H1 (cell line): ENCODE measurements around the gene NRL. TPM values are rescaled to one million over a fixed set of nuclear protein-coding genes. Genes with fewer than 3 reads are reported as not detected.

Experiments used
- BACH1 ChIP-seq: IDR thresholded peaks from 2 replicates; pipeline ENCODE4 v1.6.1; 2012; ENCODE audit warnings: low read length, improper control_type of control experiment
- BRCA1 ChIP-seq: IDR thresholded peaks from 2 replicates; pipeline ENCODE4 v1.6.1; 2012; ENCODE audit warnings: low read depth, low read length, improper control_type of control experiment
- CBX8 ChIP-seq: fragments of 300-800, 300-1000 bp; sonication (generic); IDR thresholded peaks from 2 replicates; pipeline ENCODE4 v1.7.1; 2016; ENCODE audit warnings: low read depth, low read length, borderline replicate concordance
- CEBPB ChIP-seq: IDR thresholded peaks from 2 replicates; pipeline ENCODE4 v1.6.1; 2012; ENCODE audit warnings: low read depth, low read length
- CREB1 ChIP-seq: IDR thresholded peaks from 2 replicates; pipeline ENCODE4 v1.6.1; 2012; ENCODE audit warnings: inconsistent platforms
- EP300 ChIP-seq, 2 experiments: IDR thresholded peaks; 1 replicate in 1 of 2; 2 replicates in 1 of 2; pipeline ENCODE4 v1.6.1; 2011 to 2012; ENCODE audit warnings: low read depth in 2 of 2, low read length in 2 of 2, mild to moderate bottlenecking in 2 of 2, borderline replicate concordance in 1 of 2, inconsistent platforms in 1 of 2, moderate library complexity in 1 of 2
- FOSL1 ChIP-seq: IDR thresholded peaks from 2 replicates; pipeline ENCODE4 v1.6.1; 2011; ENCODE audit warnings: mild to moderate bottlenecking, low read depth, low read length, moderate library complexity; ENCODE audit not compliant: insufficient read depth
- HDAC2 ChIP-seq, 2 experiments: fragments of 300-600 bp in 1 of 2; sonication (generic) in 1 of 2; IDR thresholded peaks; 2 replicates each; pipeline ENCODE4 v1.6.1; 2011 to 2012; ENCODE audit warnings: low read depth in 2 of 2, low read length in 2 of 2, mild to moderate bottlenecking in 2 of 2, moderate library complexity in 2 of 2, borderline replicate concordance in 1 of 2, inconsistent platforms in 1 of 2
- JUND ChIP-seq: IDR thresholded peaks from 2 replicates; pipeline ENCODE4 v1.6.1; 2011; ENCODE audit warnings: mild to moderate bottlenecking, improper control_type of control experiment, low read length
- KDM4A ChIP-seq: IDR thresholded peaks from one replicate; pipeline ENCODE4 v1.7.1; 2012; ENCODE audit warnings: low read depth, mild to moderate bottlenecking, moderate library complexity, low read length, inconsistent platforms; ENCODE audit not compliant: severe bottlenecking
- KDM5A ChIP-seq: fragments of 200-600 bp; IDR thresholded peaks from 2 replicates; pipeline ENCODE4 v1.7.1; 2012; ENCODE audit warnings: mild to moderate bottlenecking, low read length, inconsistent platforms, mixed read lengths
- MAFK ChIP-seq: IDR thresholded peaks from 2 replicates; pipeline ENCODE4 v1.6.1; 2012; ENCODE audit warnings: low read depth, mild to moderate bottlenecking, improper control_type of control experiment, low read length
- POLR2A ChIP-seq, 2 experiments: IDR thresholded peaks; 1 replicate in 1 of 2; 2 replicates in 1 of 2; pipeline ENCODE4 v1.6.1; 2011; ENCODE audit warnings: low read depth in 2 of 2, low read length in 2 of 2, mild to moderate bottlenecking in 2 of 2; ENCODE audit errors: control extremely low read depth in 1 of 2
- POLR2AphosphoS5 ChIP-seq: IDR thresholded peaks from 2 replicates; pipeline ENCODE4 v1.6.1; 2011; ENCODE audit warnings: low read depth, low read length
- RBBP5 ChIP-seq: IDR thresholded peaks from 2 replicates; pipeline ENCODE4 v1.7.1; 2012; ENCODE audit warnings: low read depth, mild to moderate bottlenecking, inconsistent platforms, low read length, moderate library complexity, borderline replicate concordance
- SAP30 ChIP-seq: fragments of 300-600 bp; sonication (generic); IDR thresholded peaks from 2 replicates; pipeline ENCODE4 v1.7.1; 2012; ENCODE audit warnings: low read length, moderate library complexity, mild to moderate bottlenecking, inconsistent platforms; ENCODE audit not compliant: insufficient read depth, insufficient replicate concordance
- SIRT6 ChIP-seq: IDR thresholded peaks from one replicate; pipeline ENCODE4 v1.7.1; 2012; ENCODE audit warnings: low read length, inconsistent platforms
- SP4 ChIP-seq: IDR thresholded peaks from 2 replicates; pipeline ENCODE4 v1.6.1; 2012; ENCODE audit warnings: low read length, inconsistent platforms
- SUZ12 ChIP-seq: fragments of 200-600 bp; sonication (generic); IDR thresholded peaks from 2 replicates; pipeline ENCODE4 v1.6.1; 2012; ENCODE audit warnings: mild to moderate bottlenecking, inconsistent platforms, low read length, moderate library complexity, mixed read lengths
- YY1 ChIP-seq: IDR thresholded peaks from 2 replicates; pipeline ENCODE4 v1.6.1; 2011; ENCODE audit warnings: low read depth, mild to moderate bottlenecking, low read length
- ZNF274 ChIP-seq: IDR thresholded peaks from 2 replicates; pipeline ENCODE4 v1.7.0; 2012; ENCODE audit warnings: low read length, borderline replicate concordance; ENCODE audit errors: extremely low read depth
- polyA plus RNA-seq, 7 experiments: library from polyadenylated mRNA; depleted of rRNA in 3 of 7; stranded (reverse) in 5 of 7; unstranded in 2 of 7; fragments of >200 nt in 5 of 7; fragments of 200-250 nt in 2 of 7; gene quantifications; 1 replicate in 5 of 7; 2 replicates in 1 of 7; 4 replicates in 1 of 7; pipeline versions ENCODE4 v1.2.1 to v1.2.3, GENCODE V29; 2011 to 2013; ENCODE audit warnings: missing spikeins in 2 of 7, mixed read lengths in 2 of 7
- total RNA-seq: library from RNA; stranded (reverse); fragmentation: NEBNext Ultra II Directional; extraction: Animal tissue kit (Norgen Biotek cat#: 25700); gene quantifications from 2 replicates; pipeline ENCODE4 v1.2.1, GENCODE V29; 2021
- TF ChIP-seq, protein P1 (sequence below), 3 experiments: IDR thresholded peaks; 1 replicate in 2 of 3; 2 replicates in 1 of 3; pipeline versions ENCODE4 v1.5.1 to v1.6.1; 2011; ENCODE audit warnings: low read length in 3 of 3, mild to moderate bottlenecking in 3 of 3, inconsistent platforms in 2 of 3, low read depth in 1 of 3, moderate library complexity in 1 of 3; ENCODE audit not compliant: insufficient read depth in 1 of 3; ENCODE audit errors: control extremely low read depth in 1 of 3

NRL gene
- total and polyA plus RNA-seq, 2 of the 8 experiments (the other 6 are each of a cell fraction or from before 2014, with no cell fraction given): 1.1 to 2.2 TPM

DNA sequence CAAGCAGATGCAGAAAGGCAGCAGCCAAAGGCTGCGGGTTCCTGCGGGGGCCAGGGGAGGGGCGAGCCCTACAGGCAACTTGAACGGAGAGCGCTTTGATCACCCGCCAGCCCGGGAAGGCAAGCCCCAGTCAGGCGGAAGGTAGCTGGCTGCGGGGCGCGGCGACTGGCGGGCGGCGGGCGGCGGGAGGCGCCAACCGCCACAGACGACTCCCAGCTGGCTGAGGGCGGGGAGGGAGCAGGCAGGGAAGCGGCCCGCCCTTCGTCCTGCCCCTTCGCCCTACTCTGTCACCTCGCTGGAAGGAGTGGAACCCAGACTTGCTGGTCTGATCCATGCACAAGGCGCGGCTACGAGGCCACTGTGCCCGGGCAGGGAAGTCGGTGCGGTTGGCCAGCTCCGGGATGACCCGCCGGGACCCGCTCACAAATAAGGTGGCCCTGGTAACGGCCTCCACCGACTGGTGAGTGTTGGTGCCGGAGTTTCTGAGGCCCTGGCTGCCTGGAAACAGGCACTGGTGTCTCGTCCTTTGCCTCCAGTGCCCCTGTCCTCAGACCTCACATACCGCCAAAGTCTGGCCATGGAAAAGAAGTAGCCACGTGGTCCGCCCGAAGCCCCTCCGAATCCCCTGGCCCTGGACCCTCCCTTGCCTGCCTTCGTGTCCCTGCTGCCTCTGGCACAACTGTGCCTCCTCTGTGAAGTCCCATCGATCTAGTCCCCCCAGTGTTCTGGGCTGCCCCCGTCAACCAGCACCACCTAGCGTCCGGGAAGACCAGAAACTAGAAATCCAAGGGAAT lies 78.4 kb downstream of the NRL start (continued):
- TF ChIP-seq CREB1 (no peak), SIRT6 (no peak), JUND (no peak), HDAC2 (IDR thresholded peaks at IDR 0.05; ENCODE audit: borderline replicate concordance in 1 of 2, low read depth in 2 of 2, low read length in 2 of 2) (no peak), KDM5A (no peak), BRCA1 (no peak), YY1 (0 out of 2 replicates have a peak, but pooled peaks have one; percentile 20), EP300 (IDR thresholded peaks at IDR 0.05; ENCODE audit: borderline replicate concordance in 1 of 2, low read depth in 2 of 2, low read length in 2 of 2) (no peak), BACH1 (no peak), CEBPB (no peak), KDM4A (peak; percentile 82), SAP30 (no peak), MAFK (no peak), RBBP5 (0 out of 2 replicates have a peak, but pooled peaks have one; percentile 39), ZNF274 (no peak), SUZ12 (no peak), CBX8 (no peak), FOSL1 (no peak), POLR2AphosphoS5 (peak; percentile 43; the same call in 1 of the 2 replicates), SP4 (no peak), POLR2A (IDR thresholded peaks at IDR 0.05; ENCODE audit: control extremely low read depth in 1 of 2, low read depth in 2 of 2, low read length in 2 of 2) (no peak)
- TF ChIP-seq, protein P1, sequence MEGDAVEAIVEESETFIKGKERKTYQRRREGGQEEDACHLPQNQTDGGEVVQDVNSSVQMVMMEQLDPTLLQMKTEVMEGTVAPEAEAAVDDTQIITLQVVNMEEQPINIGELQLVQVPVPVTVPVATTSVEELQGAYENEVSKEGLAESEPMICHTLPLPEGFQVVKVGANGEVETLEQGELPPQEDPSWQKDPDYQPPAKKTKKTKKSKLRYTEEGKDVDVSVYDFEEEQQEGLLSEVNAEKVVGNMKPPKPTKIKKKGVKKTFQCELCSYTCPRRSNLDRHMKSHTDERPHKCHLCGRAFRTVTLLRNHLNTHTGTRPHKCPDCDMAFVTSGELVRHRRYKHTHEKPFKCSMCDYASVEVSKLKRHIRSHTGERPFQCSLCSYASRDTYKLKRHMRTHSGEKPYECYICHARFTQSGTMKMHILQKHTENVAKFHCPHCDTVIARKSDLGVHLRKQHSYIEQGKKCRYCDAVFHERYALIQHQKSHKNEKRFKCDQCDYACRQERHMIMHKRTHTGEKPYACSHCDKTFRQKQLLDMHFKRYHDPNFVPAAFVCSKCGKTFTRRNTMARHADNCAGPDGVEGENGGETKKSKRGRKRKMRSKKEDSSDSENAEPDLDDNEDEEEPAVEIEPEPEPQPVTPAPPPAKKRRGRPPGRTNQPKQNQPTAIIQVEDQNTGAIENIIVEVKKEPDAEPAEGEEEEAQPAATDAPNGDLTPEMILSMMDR (IDR thresholded peaks at IDR 0.05; ENCODE audit: control extremely low read depth in 1 of 3, insufficient read depth in 1 of 3, low read depth in 1 of 3, low read length in 3 of 3): peak; percentile 75 to 82 (median 81)
